GM10266 (cell line): ENCODE results near the gene TYW5.

Experiments used
- DNase-seq: peaks from one replicate; pipeline ENCODE4 v3.0.0; 2012; ENCODE audit errors: extremely low spot score
- TF ChIP-seq, protein P1 (sequence below): IDR thresholded peaks from 2 replicates; pipeline ENCODE4 v1.5.1; 2012; ENCODE audit warnings: mild to moderate bottlenecking, low read depth; ENCODE audit not compliant: control insufficient read depth, insufficient read depth; ENCODE audit errors: missing control alignments

Gene TYW5, protein sequence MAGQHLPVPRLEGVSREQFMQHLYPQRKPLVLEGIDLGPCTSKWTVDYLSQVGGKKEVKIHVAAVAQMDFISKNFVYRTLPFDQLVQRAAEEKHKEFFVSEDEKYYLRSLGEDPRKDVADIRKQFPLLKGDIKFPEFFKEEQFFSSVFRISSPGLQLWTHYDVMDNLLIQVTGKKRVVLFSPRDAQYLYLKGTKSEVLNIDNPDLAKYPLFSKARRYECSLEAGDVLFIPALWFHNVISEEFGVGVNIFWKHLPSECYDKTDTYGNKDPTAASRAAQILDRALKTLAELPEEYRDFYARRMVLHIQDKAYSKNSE

DNA sequence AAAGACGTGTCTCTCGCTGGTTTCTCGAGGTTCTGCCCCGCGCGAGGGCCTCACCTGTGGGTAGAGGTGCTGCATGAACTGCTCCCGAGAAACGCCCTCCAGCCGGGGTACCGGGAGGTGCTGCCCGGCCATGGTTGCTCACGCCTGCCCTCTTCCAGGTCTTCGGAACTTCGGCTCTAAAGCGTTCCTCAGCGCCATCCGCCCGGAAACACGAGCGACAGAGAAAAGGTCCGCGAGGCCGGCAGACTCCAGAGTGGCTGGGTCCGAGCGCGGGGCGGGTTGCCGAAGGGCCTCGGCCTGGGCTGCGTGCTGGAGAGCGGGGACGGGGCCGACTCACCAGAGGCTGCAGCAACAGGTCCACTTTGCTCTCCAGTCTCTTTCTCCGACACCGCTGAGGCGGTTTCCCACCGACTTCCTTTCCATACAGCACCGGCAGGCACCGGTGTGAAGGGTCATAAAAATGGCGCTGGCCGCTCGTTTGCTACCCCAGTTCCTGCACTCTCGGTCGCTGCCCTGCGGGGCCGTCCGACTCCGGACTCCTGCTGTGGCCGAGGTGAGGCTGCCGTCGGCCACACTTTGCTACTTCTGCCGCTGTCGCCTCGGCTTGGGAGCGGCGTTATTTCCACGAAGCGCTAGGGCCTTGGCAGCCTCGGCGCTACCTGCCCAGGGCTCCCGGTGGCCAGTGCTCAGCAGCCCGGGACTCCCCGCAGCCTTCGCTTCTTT, at the start of gene TYW5, which contains the start of gene MAIP1:
Gene TYW5, minus strand, starts transcription at position 153 of the 723 bp plus-strand sequence. Its CDS starts 21 bp downstream, at position 132.
Gene MAIP1, plus strand, starts transcription at position 244 of the 723 bp plus-strand sequence. Its CDS starts 217 bp downstream, at position 461.
- TF ChIP-seq, protein P1, sequence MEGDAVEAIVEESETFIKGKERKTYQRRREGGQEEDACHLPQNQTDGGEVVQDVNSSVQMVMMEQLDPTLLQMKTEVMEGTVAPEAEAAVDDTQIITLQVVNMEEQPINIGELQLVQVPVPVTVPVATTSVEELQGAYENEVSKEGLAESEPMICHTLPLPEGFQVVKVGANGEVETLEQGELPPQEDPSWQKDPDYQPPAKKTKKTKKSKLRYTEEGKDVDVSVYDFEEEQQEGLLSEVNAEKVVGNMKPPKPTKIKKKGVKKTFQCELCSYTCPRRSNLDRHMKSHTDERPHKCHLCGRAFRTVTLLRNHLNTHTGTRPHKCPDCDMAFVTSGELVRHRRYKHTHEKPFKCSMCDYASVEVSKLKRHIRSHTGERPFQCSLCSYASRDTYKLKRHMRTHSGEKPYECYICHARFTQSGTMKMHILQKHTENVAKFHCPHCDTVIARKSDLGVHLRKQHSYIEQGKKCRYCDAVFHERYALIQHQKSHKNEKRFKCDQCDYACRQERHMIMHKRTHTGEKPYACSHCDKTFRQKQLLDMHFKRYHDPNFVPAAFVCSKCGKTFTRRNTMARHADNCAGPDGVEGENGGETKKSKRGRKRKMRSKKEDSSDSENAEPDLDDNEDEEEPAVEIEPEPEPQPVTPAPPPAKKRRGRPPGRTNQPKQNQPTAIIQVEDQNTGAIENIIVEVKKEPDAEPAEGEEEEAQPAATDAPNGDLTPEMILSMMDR, result peak; percentile 21
- DNase-seq, result peak; percentile 72

DNA sequence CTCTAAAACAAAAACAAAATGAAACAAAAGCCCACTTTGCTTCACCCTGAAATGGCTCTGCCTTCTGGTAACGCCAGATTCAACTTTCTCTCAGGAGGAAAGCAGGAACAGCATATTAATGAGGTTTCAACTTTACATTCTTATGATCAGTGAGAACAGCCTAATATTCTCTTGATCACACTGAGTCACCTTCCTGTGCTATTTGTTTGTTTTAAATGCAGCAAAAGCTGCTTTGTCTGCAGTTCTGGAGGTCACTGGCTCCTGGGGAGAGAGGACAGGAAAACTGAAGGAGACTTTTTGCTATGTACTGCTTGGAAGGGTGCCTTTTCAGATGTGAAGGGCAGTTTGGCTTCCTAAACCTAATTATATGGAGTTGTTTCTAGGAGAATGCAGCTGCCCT, 48.2 kb upstream of the TYW5 start:
- TF ChIP-seq, protein P1, result no peak
- no peak for DNase-seq

DNA sequence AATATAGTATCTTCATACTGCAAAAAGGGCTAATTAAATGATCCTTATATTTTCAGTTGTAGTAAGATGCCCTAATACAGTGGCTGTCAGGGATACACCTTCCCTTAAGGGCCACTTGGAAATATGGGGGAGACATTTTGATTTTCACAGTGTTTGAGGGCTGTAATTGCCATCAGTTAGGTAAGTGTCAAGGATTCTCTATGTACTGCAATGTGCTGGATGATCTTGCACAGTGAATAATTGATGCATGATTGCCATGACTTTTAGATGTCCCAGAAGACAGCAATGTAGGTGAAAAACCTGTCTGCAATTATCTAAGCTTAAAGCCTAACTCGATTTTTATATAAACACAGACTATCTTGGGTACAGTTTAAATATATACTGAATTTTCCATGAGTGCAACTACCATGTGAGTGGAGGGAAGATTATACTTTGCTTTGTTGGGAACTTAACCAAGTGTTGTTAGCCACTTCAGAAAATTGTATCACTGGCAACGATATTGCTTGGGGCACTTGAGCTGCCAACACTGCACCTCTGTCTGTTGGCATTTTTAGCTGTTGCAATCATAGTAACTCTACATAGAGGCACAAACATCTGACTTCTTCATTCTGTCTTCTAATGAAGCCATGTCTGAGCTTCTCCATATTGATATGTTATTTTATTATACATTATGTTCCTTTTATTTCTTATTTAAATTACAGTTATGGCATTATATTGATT, 45.3 kb upstream of the TYW5 start:
- DNase-seq, result no peak
- TF ChIP-seq, protein P1, result no peak

DNA sequence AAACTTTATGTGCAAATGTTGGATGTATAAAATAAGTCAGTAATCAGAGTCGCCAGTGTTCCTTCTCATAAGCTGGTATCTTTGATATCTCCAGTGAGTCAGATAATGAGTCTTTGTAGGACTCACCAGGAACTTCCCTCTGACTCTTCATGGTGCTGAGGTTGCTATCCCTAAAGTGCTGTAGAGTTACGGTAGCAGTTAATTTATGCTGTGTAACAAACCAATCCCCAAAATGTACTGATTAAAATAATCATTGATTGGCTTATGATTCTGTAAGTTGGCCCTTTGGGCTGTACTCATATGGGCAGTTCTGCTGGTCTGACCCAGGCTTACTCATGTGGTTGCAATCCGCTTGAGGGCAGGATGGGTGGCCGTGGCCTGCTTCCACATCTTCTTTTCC, 43.9 kb upstream of the TYW5 start:
- TF ChIP-seq, protein P1, result no peak
- DNase-seq, result no peak

DNA sequence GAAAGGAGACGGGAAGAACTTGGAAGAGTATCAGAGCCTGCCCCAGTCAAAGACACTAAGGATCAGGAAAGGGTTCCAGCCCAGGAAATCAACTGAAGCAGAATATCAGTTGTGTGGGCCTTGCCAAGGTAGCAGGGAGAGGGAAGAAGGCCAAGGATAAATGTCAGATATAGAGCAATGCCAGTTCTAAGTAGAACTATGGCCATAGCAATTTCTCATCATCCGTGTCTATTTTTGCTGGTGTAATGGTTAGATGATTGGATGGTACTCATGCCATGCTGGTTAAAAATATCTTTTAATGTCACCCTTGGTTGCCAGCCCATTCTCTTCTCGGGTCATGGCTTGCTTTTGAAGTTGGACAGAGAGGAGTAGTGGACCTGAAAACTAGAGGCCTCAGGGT, 42.0 kb upstream of the TYW5 start:
- TF ChIP-seq, protein P1, result no peak
- no peak for DNase-seq

DNA sequence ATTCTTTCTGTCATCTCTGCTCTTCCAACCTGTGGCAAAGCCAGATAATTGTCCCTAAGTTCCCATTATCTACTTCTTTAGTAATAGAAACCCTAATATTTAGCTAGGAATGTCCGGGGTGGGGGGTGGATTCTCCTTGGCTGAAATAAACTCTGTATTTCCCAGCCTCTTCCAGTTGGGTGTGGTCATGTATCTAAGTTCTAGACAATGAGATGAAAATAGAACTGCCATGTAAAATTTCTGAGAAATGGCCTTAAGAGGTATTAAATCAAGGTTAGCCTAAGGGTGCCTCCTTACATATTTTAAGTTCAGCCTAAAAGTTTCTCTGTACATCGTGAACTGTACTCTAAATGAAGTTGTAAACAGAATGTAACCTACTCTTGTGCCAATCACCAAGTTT, 39.6 kb upstream of the TYW5 start:
- no peak for DNase-seq
- TF ChIP-seq, protein P1, result no peak

DNA sequence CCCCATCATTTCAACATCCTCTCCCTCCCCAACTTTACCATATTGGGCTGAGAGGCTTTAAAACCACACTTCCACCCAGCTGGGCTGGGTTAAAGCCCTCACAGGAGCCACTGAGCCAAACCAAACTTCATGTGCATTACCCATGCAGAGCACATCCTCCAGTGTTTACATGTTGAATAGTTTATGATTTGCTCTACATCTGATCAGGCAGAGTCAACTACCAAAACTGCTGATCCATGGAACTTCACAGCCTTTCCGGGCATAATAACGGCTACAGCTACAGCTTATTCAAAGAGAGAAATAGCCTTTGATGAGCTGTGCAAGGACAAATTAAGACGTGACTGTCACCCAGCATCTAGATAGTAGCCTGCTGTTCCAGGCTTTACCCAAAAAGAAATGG, 39.1 kb upstream of the TYW5 start:
- TF ChIP-seq, protein P1, result no peak
- no peak for DNase-seq
